Activated T-helper 17 cell treated with anti-CD3 and anti-CD28 coated beads, Interleukin-2, amount 50 U/mL, for 72 hours (primary cell): ENCODE data around the gene FSTL4. TPM values are rescaled to one million over a fixed set of nuclear protein-coding genes. Genes with fewer than 3 reads are reported as not detected.
"Not testable (repeated sequence)": the region's sequence is repeated elsewhere in the genome, so short reads cannot be mapped to it uniquely, and the experiment has no call there.

Experiments
- ATAC-seq: fragments of 150-1000 bp; cut with Tn5 transposase; replicated peaks from 2 replicates; pipeline ENCODE4 v1.10.0; 2021; ENCODE audit warnings: mild to moderate bottlenecking, moderate library complexity
- H3K27ac Mint-ChIP-seq: one replicate; pipeline ENCODE4 v1.8.0; 2022; ENCODE audit warnings: mixed read lengths
- H3K27me3 Mint-ChIP-seq: one replicate; pipeline ENCODE4 v1.8.0; 2022; ENCODE audit warnings: mixed read lengths
- H3K36me3 Mint-ChIP-seq: one replicate; pipeline ENCODE4 v1.8.0; 2022; ENCODE audit warnings: low read depth, mild to moderate bottlenecking, mixed read lengths
- H3K4me1 Mint-ChIP-seq: one replicate; pipeline ENCODE4 v1.8.0; 2022; ENCODE audit warnings: mixed read lengths
- H3K4me3 Mint-ChIP-seq: one replicate; pipeline ENCODE4 v1.8.0; 2022; ENCODE audit warnings: mild to moderate bottlenecking, mixed read lengths
- H3K9me3 Mint-ChIP-seq: one replicate; pipeline ENCODE4 v1.8.0; 2022; ENCODE audit warnings: mixed read lengths
- total RNA-seq, 2 donors: library from RNA; stranded (reverse); gene quantifications; one replicate each; pipeline ENCODE4 v1.2.3, GENCODE V29; 2022

The FSTL4 gene
- total RNA-seq, 2 donors from 2014 or later = 0.24 TPM; not detected in 1

DNA sequence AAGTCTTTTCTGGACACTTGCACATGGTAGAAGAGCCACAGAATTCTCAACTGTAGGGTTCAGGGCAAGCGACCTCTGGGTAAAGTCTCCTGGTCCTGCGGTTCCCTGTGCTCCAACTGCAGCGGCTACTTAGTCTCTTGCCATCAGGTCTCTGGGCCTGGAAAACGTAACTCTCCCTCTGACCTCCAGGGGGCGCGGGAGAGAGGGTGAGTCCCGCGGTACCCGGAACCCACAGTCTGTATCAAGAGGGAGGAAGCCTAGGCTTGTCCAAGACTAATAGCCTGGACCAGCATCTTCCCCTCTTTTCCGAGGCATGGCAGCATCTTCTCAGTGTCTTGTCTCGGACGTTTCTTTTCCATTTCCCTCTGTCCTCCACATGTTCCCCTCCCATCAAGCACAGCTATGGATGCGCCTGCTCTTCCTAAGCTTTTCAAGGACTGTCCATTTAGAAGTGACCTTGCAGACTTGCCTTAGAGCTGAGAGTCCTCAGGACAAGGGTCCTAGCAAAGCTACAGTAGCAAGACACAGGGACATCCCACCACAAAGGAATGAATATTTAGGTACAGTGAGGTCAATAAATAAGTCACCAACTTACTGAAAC is 59.3 kb downstream of the FSTL4 start:
- H3K4me3 Mint-ChIP-seq = no peak overlapping the region

DNA sequence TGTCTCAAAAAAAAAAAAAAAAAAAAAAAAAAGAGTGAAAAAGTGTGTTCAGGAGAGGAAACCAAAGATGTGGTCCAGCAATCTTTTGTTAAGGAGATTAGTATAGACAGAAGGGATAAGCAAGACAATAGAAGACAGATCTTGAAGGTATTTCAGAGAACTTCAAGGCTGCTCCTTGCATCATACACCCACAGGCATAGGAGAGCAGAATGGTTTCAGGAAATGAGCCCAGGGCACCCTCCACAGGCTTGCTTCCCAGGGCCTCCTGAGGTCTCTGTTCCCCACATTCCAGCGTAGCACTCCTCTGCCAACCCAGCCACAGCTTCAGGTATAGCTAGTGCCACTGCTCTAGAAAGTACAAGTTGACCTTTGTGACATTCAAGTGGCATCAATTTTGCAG is 65.8 kb downstream of the FSTL4 start:
- no peak overlapping the region for H3K4me3 Mint-ChIP-seq
- peaks cover 19% of the 10 kb centered on the region for H3K27me3 Mint-ChIP-seq
- H3K4me1 Mint-ChIP-seq = no peaks in the 10 kb centered on the region
- ATAC-seq = no peak
- H3K9me3 Mint-ChIP-seq = peaks cover 3% of the 10 kb centered on the region
- no peak overlapping the region for H3K27ac Mint-ChIP-seq
- H3K36me3 Mint-ChIP-seq = no peaks in the 10 kb centered on the region

More for the DNA sequence above, 59.3 kb downstream of the FSTL4 start:
- Mint-ChIP-seq H3K36me3 (no peaks in the 10 kb centered on the region), H3K9me3 (no peaks in the 10 kb centered on the region), H3K27me3 (peaks cover 19% of the 10 kb centered on the region), H3K27ac (no peak overlapping the region), H3K4me1 (no peaks in the 10 kb centered on the region)
- ATAC-seq = peak; percentile 74

DNA sequence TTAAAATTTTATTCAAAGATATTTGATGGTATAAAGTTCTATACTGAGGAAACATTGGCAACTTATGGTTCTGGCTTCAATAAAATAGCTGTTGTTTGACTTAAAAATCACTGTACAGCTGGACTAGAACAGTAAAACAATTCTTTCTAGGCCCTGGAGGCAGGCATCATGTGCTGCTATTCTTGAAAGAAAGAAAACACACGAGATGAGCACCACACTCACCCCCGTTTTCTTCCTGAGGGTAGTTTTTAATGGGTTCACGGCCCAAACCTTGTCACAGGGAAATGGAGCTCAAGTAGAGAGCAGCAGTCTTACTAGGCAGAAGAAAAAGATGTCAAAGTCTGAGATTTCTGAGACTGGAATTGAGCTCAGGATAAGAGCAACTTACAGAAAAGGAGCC is 68.0 kb downstream of the FSTL4 start:
- no peak overlapping the region for H3K27ac Mint-ChIP-seq
- no peaks in the 10 kb centered on the region for H3K4me1 Mint-ChIP-seq
- no peak for ATAC-seq
- no peaks in the 10 kb centered on the region for H3K36me3 Mint-ChIP-seq
- H3K27me3 Mint-ChIP-seq = peaks cover 22% of the 10 kb centered on the region
- no peak overlapping the region for H3K4me3 Mint-ChIP-seq
- H3K9me3 Mint-ChIP-seq = peaks cover 3% of the 10 kb centered on the region

DNA sequence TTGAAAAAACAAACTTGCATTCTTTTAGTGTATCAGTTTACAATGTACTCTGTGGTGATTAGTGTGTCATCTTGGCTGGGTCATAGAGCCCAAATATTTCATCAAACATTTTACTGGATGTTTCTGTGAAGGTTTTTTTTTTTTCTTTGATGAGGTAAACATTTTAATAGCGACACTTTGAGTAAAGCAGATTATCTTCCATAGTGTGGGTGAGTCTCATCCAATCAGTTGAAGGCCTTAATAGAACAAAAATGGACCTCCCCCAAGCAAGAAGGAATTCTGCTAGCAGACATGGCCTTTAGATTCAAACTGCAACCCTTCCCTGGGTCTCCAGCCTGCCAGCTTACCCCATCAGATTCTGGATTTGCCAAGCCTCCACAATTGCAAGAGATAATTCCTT is 72.5 kb downstream of the FSTL4 start:
- Mint-ChIP-seq H3K36me3 (no peaks in the 10 kb centered on the region), H3K9me3 (no peaks in the 10 kb centered on the region), H3K4me1 (no peaks in the 10 kb centered on the region), H3K4me3 (no peak overlapping the region), H3K27me3 (peaks cover 22% of the 10 kb centered on the region), H3K27ac (no peak overlapping the region)
- no peak for ATAC-seq

DNA sequence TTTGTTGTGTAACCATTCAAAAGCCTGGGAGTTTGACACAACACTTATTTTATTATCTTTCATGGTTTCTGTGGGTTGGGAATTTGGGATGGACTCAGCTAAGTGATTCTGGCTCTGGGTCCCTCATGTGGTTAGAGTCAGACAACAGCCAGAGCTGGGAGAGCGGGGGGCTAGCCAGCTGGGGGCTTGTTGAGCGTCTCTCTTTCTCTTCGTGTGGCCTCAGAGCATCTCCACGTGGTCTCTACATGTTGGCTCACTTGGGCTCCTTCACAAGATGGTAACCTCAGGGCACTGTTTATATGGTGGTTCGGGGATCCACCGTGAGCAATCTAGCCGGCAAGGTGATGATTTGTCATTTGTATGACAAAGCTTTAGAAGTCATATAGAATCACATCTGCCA is 73.6 kb downstream of the FSTL4 start:
- no peak for ATAC-seq
- Mint-ChIP-seq H3K4me1 (no peaks in the 10 kb centered on the region), H3K4me3 (no peak overlapping the region), H3K27ac (no peak overlapping the region), H3K27me3 (peaks cover 22% of the 10 kb centered on the region), H3K36me3 (no peaks in the 10 kb centered on the region), H3K9me3 (no peaks in the 10 kb centered on the region)

DNA sequence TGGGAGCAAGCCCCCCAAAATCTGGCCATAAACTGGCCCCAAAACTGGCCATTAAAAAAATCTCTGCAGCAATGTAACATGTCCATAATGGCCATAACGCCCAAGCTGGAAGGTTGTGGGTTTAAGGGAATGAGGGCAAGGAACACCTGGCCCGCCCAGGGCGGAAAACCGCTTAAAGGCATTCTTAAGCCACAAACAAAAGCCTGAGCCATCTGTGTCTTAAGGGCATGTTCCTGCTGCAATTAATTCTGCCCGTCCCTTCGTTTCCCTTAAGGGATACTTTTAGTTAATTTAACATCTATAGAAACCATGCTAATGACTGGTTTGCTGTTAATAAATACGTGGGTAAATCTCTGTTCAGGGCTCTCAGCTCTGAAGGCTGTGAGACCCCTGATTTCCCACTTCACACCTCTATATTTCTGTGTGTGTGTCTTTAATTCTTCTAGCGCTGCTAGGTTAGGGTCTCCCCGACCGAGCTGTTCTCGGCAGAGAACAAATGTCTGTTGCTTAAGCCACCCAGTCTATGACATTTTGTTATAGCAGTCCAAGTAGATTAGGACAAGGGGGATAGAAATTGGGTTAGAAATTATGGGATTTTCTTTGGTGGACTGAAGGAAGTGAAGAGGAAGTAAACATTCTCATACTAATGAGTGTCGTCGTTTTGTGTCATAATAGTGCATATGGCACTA is 77.0 kb downstream of the FSTL4 start:
- not testable (repeated sequence) for H3K4me1 Mint-ChIP-seq, H3K9me3 Mint-ChIP-seq, ATAC-seq, H3K27ac Mint-ChIP-seq, H3K36me3 Mint-ChIP-seq, H3K4me3 Mint-ChIP-seq
- H3K27me3 Mint-ChIP-seq = peaks cover 16% of the 10 kb centered on the region

DNA sequence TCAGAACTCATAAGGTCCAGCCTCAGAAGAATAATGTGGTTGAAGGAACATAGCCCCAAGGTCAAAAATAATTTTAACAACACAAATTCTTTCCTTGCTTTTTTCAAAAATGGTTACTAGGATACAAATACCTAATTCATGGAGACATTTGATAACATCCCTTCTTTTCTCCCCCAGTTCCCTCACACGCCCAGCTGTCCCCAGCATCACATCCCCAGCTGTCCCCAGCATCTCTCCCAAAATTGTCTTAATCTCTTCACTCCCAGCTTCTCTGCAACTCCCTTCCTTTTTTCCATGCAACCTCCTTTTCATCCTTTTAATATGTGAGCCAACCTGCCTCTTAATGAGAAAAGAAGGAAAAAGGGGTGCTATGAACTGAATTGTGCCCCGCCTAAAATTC is 77.8 kb downstream of the FSTL4 start:
- no peak overlapping the region for H3K4me3 Mint-ChIP-seq
- no peaks in the 10 kb centered on the region for H3K9me3 Mint-ChIP-seq
- H3K36me3 Mint-ChIP-seq = no peaks in the 10 kb centered on the region
- no peak for ATAC-seq
- peaks cover 12% of the 10 kb centered on the region for H3K27me3 Mint-ChIP-seq
- no peak overlapping the region for H3K27ac Mint-ChIP-seq
- no peaks in the 10 kb centered on the region for H3K4me1 Mint-ChIP-seq

DNA sequence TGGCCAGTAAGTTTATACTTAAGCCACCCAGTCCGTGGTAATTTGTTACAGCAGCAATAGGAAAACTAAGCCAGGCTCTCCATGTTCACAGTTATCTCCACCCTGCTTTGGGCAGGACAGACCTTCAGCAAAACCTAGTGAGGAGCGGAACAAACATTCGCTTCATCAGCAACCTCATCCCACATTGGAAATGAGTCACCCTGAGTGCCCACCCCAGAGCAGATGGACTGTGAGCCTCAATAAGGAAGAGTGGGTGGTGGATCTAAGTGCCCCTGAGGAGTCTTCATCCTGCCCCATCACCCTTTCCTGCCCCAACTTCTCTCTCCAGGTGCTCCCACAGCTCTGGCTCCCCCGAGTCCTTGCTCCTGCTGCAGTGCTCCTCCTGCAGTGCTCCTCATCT is 78.8 kb downstream of the FSTL4 start:
- Mint-ChIP-seq H3K36me3 (no peaks in the 10 kb centered on the region), H3K27ac (peak overlapping the region; percentile 39), H3K9me3 (no peaks in the 10 kb centered on the region), H3K27me3 (peaks cover 6% of the 10 kb centered on the region), H3K4me1 (no peaks in the 10 kb centered on the region), H3K4me3 (no peak overlapping the region)
- no peak for ATAC-seq

DNA sequence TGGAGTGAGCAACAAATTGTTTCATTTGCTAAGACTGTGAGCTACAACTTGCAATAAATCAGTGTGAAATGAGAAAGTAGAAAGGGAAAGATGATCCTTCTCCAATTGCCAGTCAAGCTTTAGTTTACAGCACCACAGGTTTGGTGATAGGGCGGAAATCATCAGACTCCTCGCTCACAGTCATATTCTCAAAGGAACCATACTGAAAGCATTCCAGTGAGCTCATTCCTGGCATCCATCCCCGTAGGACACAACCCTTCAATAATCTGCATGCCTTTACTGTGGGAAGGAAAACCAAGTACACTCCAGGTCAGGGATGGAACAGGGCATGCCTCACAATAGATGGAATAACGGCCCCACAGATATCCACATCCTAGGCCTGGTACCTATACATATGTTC is 80.7 kb downstream of the FSTL4 start:
- ATAC-seq = no peak
- Mint-ChIP-seq H3K9me3 (no peaks in the 10 kb centered on the region), H3K27me3 (no peaks in the 10 kb centered on the region)

DNA sequence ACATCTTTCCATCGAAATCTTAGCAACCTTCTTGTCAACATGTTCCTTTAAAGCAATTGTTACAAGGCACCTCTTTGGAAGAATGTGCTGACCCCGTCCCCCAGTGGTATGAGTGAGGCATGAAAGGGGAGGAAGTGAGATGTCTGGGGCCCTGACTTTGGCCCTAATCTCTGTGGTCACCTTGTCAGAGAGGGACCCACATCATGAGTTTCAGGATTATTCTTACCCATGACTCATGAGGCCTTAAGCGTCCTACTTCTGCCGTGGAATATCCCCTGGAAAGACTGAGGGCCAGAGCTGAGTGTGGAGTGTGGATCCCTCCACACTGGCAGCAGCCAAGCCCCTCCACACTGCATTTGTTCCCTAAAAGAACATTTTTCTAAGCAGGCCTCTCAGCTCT is 81.2 kb downstream of the FSTL4 start:
- H3K4me3 Mint-ChIP-seq = no peak overlapping the region
- H3K27ac Mint-ChIP-seq = peak overlapping the region; percentile 43
- no peaks in the 10 kb centered on the region for H3K36me3 Mint-ChIP-seq
- no peaks in the 10 kb centered on the region for H3K4me1 Mint-ChIP-seq
- ATAC-seq = peak; percentile 93
- H3K9me3 Mint-ChIP-seq = no peaks in the 10 kb centered on the region
- H3K27me3 Mint-ChIP-seq = no peaks in the 10 kb centered on the region

More for the DNA sequence above, 80.7 kb downstream of the FSTL4 start:
- Mint-ChIP-seq H3K4me1 (no peaks in the 10 kb centered on the region), H3K4me3 (no peak overlapping the region), H3K36me3 (no peaks in the 10 kb centered on the region), H3K27ac (no peak overlapping the region)

DNA sequence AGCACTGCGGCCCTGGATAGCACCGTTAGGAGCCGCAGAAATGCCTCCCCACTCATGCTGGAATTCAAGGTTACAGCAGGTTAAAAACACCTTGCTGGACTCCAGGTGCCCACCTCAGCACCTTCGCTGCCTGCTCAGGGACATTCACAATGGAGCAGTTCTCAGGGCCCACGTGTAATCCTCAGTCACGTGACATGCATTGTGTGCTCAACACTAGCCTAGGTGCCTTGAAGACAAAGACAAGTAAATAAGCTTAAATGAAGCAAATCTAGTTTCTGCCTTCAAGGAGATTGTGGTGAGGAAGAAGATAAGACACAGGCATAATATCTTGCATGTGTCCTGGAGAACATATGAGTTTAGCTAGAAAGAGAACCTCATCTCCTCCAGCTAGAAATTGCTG is 82.1 kb downstream of the FSTL4 start:
- no peaks in the 10 kb centered on the region for H3K9me3 Mint-ChIP-seq

DNA sequence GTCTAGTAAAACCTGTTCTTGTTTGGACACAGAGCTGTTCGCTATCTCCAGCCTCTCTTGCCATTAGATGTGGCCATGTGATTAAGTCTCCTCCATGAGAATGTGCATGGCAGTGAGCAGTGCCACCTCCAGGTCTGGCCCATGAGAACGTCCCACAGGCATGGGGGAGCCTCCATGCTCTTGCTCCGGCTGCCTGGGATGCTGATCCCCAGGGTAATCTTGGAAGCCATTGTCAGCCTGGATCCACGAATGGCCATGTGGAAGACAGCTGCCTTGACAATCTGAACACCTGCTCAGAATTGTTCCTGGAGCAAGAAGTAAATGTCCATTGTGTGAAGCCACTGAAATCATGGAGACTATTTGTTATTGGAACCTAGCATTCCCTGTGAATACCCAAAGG is 83.5 kb downstream of the FSTL4 start:
- no peak overlapping the region for H3K27ac Mint-ChIP-seq
- no peaks in the 10 kb centered on the region for H3K4me1 Mint-ChIP-seq
- peaks cover 4% of the 10 kb centered on the region for H3K27me3 Mint-ChIP-seq
- ATAC-seq = no peak
- H3K4me3 Mint-ChIP-seq = no peak overlapping the region
- H3K9me3 Mint-ChIP-seq = no peaks in the 10 kb centered on the region
- no peaks in the 10 kb centered on the region for H3K36me3 Mint-ChIP-seq

More for the DNA sequence above, 82.1 kb downstream of the FSTL4 start:
- no peak overlapping the region for H3K27ac Mint-ChIP-seq
- no peak for ATAC-seq
- H3K4me1 Mint-ChIP-seq = no peaks in the 10 kb centered on the region
- no peaks in the 10 kb centered on the region for H3K27me3 Mint-ChIP-seq
- H3K36me3 Mint-ChIP-seq = no peaks in the 10 kb centered on the region
- H3K4me3 Mint-ChIP-seq = no peak overlapping the region

DNA sequence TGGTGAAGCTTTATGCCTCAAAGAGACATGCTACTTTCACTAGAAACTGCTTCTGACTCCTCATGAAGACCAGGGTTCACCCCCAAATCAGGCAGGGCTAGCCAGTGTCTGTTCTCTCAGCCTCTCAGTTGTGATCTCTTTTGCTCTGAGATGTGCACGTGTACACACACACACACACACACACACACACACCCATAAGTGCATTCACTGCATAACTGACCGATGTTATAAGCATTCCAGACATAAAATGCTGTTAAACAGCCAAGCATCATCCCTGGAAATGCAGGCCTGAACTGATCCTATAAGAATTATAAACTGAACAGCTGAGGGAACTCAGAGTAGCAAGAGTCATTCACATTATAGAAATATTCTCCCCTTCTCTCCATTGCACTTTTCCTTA is 85.0 kb downstream of the FSTL4 start:
- H3K27ac Mint-ChIP-seq = no peak overlapping the region
- no peaks in the 10 kb centered on the region for H3K36me3 Mint-ChIP-seq
- H3K4me1 Mint-ChIP-seq = no peaks in the 10 kb centered on the region
- ATAC-seq = no peak
- no peaks in the 10 kb centered on the region for H3K9me3 Mint-ChIP-seq
- H3K27me3 Mint-ChIP-seq = peaks cover 7% of the 10 kb centered on the region
- H3K4me3 Mint-ChIP-seq = no peak overlapping the region

DNA sequence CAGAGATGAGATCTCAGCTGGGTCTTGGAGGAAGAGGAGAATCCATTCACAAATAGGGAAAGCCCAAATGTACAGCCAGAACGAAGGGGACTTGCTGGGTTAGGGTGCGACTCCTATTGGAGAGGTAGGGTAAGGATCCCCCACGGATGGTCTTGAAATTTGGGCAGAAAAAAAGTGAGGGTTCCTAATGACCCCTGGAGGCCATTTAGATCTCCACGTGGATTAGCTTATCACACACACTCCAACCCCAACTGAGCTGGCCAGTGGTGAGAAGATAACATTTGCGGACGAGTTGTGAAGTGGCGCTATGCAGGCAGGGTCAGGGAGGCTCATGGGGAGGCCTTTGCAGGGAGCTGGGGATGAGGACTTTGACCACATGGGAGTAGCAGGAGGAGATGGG is 86.0 kb downstream of the FSTL4 start:
- no peaks in the 10 kb centered on the region for H3K9me3 Mint-ChIP-seq
- H3K4me3 Mint-ChIP-seq = no peak overlapping the region
- H3K27me3 Mint-ChIP-seq = peaks cover 9% of the 10 kb centered on the region
- no peaks in the 10 kb centered on the region for H3K4me1 Mint-ChIP-seq
- no peaks in the 10 kb centered on the region for H3K36me3 Mint-ChIP-seq
- no peak for ATAC-seq
- H3K27ac Mint-ChIP-seq = no peak overlapping the region

DNA sequence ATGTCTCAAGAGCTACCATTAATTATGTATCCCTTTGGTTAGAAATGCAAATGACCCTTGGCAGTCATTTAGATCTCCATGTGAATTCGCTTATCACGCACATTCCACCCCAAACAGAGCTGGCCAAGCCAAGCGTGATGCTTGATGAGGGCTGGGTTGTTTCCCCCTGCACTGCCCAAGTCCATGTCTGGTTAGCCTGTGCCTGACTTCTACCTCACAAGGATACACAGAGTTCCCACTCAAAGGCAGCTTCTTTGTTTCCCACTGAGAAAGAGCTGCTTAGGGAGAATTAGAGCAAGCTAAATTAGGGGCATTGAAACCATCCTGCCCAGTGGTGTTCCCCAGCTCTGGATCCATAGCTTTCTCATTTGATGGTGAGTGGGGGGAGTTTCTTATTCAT is 87.2 kb downstream of the FSTL4 start:
- Mint-ChIP-seq H3K27me3 (peaks cover 9% of the 10 kb centered on the region), H3K9me3 (no peaks in the 10 kb centered on the region), H3K4me1 (no peaks in the 10 kb centered on the region), H3K4me3 (no peak overlapping the region), H3K36me3 (no peaks in the 10 kb centered on the region), H3K27ac (no peak overlapping the region)
- ATAC-seq = no peak
